Tibial nerve (tissue), 4 donors: ENCODE results near the gene OSBPL5.

Experiments
- EP300 ChIP-seq, 2 donors: sonication (generic); formaldehyde crosslinking; IDR thresholded peaks; one replicate each; pipeline ENCODE4 v1.6.1; 2017; ENCODE audit warnings: antibody characterized with exemption in 2 of 2, mild to moderate bottlenecking in 1 of 2
- TF ChIP-seq, protein P1 (sequence below), 5 experiments: fragments of 200-600 bp in 3 of 5; fragments of 450-650 bp in 2 of 5; sonication (generic) in 3 of 5; IDR thresholded peaks; one replicate each; pipeline ENCODE4 v1.5.1; 2016 to 2019; ENCODE audit warnings: antibody characterized with exemption in 5 of 5, mild to moderate bottlenecking in 3 of 5, moderate library complexity in 2 of 5

DNA sequence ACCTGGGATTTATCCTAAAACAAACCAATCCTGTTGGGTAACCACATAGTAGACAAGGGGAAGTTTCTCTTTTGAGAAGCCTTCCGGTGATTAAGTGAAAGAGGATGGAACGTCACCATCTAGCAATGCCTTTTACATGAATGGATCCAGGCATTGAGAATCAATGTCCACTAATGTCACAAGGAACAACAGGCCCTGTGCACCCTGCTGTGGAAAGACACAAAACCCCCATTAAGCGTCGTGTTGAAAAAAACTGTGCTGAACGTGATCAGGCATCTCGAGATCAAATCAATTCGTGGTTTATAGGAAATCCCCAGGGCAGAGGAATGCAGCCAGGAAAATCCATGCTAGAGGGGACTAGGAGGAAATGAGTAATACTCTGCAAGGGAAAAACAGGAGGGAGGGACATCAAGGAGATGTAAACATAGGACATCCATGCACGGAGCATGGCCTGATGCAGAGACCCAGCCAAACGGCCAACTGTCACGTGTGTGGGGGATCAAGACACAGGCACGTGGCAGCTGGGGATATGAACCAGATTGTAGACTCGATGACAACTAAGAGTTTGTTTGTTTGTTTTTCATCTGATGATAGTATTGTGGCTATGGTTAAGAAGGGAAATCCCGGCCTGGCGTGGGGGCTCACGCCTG lies 69.3 kb downstream of the OSBPL5 start:
- peak in 1 of 2 donors; percentile 78 for TF ChIP-seq EP300 (IDR thresholded peaks at IDR 0.05)
- TF ChIP-seq, protein P1, sequence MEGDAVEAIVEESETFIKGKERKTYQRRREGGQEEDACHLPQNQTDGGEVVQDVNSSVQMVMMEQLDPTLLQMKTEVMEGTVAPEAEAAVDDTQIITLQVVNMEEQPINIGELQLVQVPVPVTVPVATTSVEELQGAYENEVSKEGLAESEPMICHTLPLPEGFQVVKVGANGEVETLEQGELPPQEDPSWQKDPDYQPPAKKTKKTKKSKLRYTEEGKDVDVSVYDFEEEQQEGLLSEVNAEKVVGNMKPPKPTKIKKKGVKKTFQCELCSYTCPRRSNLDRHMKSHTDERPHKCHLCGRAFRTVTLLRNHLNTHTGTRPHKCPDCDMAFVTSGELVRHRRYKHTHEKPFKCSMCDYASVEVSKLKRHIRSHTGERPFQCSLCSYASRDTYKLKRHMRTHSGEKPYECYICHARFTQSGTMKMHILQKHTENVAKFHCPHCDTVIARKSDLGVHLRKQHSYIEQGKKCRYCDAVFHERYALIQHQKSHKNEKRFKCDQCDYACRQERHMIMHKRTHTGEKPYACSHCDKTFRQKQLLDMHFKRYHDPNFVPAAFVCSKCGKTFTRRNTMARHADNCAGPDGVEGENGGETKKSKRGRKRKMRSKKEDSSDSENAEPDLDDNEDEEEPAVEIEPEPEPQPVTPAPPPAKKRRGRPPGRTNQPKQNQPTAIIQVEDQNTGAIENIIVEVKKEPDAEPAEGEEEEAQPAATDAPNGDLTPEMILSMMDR (IDR thresholded peaks at IDR 0.05), result no peak
